GM18907 (cell line): ENCODE data around the gene MAP2K6.
A peak's percentile ranks its signal among the peaks of the same experiment; 100 is the strongest.
"Not testable (repeated sequence)": the region's sequence is repeated elsewhere in the genome, so short reads cannot be mapped to it uniquely, and the experiment has no call there.

Experiments
- ATAC-seq: cut with Tn5 transposase; IDR thresholded peaks from one replicate; pipeline ENCODE4 v1.9.1; 2021; ENCODE audit warnings: mild to moderate bottlenecking, moderate library complexity; ENCODE audit not compliant: unreplicated experiment

Gene MAP2K6

GRCh38 chr17:69454051-69454450, 39.6 kb downstream of the MAP2K6 start:
- ATAC-seq: no peak

GRCh38 chr17:69455040-69455439, 40.5 kb downstream of the MAP2K6 start:
- ATAC-seq: no peak

GRCh38 chr17:69457603-69458002, 43.1 kb downstream of the MAP2K6 start:
- peak; percentile 46 for ATAC-seq

GRCh38 chr17:69460963-69461922, 46.7 kb downstream of the MAP2K6 start:
- ATAC-seq: no peak

- no peak for ATAC-seq
These were observed 47.5 kb downstream of the MAP2K6 start for GRCh38 chr17:69461951-69462369.

- no peak for ATAC-seq
These were observed 48.4 kb downstream of the MAP2K6 start for GRCh38 chr17:69462882-69463281.

GRCh38 chr17:69466451-69466850, 52.0 kb downstream of the MAP2K6 start:
- no peak for ATAC-seq

- ATAC-seq: no peak
These were observed 52.6 kb downstream of the MAP2K6 start for GRCh38 chr17:69466905-69467667.

GRCh38 chr17:69468207-69468606, 53.7 kb downstream of the MAP2K6 start:
- ATAC-seq: no peak

- ATAC-seq: no peak
These were observed 56.2 kb downstream of the MAP2K6 start for GRCh38 chr17:69470702-69471101.

GRCh38 chr17:69471406-69471805, 56.9 kb downstream of the MAP2K6 start:
- no peak for ATAC-seq

GRCh38 chr17:69473841-69474831, 59.6 kb downstream of the MAP2K6 start:
- no peak for ATAC-seq

- ATAC-seq: no peak
These were observed 62.9 kb downstream of the MAP2K6 start for GRCh38 chr17:69477204-69477902.

- ATAC-seq: no peak
These were observed 63.4 kb downstream of the MAP2K6 start for GRCh38 chr17:69477903-69478266.

- ATAC-seq: no peak
These were observed 64.4 kb downstream of the MAP2K6 start for GRCh38 chr17:69478916-69479315.

- not testable (repeated sequence) for ATAC-seq
These were observed 65.3 kb downstream of the MAP2K6 start for GRCh38 chr17:69479756-69480155.

GRCh38 chr17:69480245-69480644, 65.7 kb downstream of the MAP2K6 start:
- ATAC-seq: no peak

- no peak for ATAC-seq
These were observed 70.8 kb downstream of the MAP2K6 start for GRCh38 chr17:69485251-69485661.

GRCh38 chr17:69485901-69486643, 71.6 kb downstream of the MAP2K6 start:
- no peak for ATAC-seq
